GM18511 (cell line): Measurements from ENCODE around the gene CST3.
"Not testable (repeated sequence)": the region's sequence is repeated elsewhere in the genome, so short reads cannot be mapped to it uniquely, and the experiment has no call there.

ENCODE experiments used
- ATAC-seq: cut with Tn5 transposase; IDR thresholded peaks from one replicate; pipeline ENCODE4 v1.9.1; 2021; ENCODE audit warnings: mild to moderate bottlenecking, moderate library complexity; ENCODE audit not compliant: unreplicated experiment

Gene CST3

GRCh38 chr20:23644164-23644563, 6.4 kb upstream of the CST3 start:
- ATAC-seq, result no peak

GRCh38 chr20:23643659-23644058, 5.9 kb upstream of the CST3 start:
- ATAC-seq, result no peak

- ATAC-seq, result no peak
Observed at GRCh38 chr20:23641936-23642751, 4.4 kb upstream of the CST3 start.

DNA sequence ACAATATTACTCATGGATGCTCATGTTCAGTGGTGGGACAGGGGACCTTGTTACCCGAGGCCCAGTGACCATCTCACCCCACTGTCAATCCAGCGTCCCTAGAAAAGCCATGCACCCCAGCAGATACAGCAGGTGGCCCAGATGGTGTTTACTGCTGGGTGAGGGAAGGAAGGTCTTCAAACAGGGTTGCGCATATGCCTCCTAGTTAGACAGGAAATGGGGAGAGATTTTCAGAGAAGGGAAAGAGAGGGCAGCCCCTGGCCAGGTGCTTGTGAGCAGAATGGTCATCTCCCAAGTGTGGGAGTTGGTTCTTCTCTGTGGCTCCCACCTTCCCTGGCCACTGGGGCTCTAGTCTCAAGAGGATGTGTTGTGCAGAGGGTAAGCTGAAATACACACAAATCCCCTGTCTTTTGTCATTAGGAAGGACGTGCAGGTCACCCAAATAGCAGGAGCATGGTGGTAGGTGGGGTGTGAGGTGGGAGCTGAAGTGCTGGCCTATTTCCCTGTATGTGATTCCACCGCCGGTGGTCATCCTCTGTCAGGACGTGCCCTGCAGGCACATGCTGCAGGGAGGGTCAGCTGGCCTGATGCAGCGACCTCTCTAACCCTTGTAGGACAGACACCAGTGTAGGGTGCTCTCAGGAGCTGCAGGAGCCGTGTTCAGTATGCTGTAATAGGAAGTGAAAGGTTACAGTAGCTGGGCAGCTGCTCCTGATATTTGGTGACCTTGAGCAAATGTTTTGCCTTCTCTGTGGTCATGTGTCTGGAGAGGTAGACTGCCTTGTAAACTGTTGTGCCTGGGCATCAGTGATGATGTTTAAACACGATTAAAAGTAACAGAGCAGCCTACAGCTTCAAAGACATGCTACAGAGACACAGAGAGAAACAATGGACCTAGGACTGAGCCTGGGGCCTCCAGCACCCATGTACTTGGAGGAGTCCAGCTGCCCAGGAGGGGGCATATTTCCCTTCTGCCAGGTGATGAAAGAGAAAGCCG, 3.2 kb upstream of the CST3 start:
- peak; percentile 36 for ATAC-seq

DNA sequence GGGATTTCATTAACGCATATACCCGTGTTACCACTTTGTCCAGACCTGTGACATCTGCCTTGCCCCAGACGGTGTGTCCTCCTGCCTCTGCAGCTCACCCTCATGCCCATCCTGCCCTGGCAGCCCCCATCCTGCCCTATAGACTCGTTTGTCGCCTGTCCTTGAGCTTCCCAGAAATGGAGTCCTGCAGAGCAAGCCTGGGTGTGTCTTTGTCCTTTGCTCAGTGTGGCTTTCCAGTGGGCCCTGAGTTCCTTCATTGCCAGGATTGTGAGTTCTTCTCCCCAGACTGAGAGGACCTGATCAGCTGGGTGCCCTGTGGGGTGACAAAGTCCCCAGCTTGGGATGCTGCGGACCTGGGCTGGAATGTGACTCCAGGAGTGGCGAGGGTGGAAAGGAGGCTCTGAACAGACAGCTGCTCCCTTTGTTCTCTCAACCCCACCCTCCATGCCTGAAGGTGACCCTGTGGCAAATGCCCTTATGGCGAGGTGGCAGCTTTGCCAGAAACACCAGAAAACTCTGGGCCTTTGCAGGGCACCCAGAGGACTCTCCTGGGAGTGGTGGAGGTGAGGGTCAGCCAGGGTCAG, 2.4 kb upstream of the CST3 start:
- no peak for ATAC-seq

GRCh38 chr20:23639490-23639958, 1.8 kb upstream of the CST3 start:
- no peak for ATAC-seq

DNA sequence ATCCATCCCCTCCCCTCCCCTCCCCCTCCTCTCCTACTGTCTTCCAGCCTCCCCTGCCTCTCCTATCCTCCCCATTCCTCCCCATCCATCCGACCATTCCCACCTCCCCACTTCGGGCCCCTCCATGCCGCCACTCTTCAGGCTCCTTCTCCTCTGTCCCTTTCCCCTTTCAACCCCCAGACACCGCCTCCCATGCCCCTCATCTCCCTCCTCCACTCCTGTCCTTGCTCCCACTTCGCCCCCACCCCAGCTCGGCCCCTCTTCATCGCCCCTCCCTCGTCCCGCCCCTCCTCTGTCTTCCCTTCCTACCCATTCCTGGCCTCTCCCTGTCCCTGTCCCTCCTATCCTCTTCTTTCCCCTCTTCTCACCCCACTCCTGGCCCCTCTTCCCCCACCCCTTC, 554 bp upstream of the CST3 start:
- ATAC-seq, result no peak

- no peak for ATAC-seq
Observed at GRCh38 chr20:23636908-23637281, 860 bp downstream of the CST3 start.

DNA sequence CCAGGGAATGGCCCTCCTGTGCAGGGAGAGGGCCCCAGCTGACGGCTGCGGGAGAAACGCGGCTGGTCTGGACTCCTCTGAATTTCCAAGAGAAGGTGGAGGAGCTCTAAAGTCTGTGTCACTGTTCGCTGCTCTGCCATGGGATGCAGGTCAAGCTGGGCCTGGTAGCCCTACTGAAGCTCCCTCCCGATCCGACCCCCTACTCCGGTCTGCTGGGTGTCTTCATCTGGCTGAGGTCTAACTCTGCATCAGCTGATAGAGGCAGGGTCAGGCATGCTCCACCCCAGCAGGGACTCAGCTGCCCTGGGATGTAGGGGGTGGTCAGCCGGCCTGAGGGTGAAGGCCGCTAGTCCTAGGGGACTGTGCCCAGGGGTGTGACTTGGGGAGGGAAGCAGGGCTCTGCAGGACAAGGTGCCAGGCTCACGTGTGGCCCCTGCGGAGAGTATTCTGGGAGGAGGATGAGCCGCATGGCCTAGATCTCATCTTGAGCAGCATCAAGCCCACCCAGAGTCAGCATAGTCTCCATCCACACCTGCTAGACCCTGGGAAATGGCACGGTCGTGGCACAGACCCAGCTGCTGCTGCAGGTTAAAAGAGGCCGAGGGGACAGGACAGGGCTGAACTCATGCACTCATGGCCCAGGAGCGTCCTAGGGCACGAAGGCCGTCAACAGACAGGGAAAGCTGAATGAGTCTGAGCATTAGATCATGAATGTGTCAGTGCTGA, 1.4 kb downstream of the CST3 start:
- no peak for ATAC-seq

- ATAC-seq, result not testable (repeated sequence)
Observed at GRCh38 chr20:23635768-23636090, 2.0 kb downstream of the CST3 start.

DNA sequence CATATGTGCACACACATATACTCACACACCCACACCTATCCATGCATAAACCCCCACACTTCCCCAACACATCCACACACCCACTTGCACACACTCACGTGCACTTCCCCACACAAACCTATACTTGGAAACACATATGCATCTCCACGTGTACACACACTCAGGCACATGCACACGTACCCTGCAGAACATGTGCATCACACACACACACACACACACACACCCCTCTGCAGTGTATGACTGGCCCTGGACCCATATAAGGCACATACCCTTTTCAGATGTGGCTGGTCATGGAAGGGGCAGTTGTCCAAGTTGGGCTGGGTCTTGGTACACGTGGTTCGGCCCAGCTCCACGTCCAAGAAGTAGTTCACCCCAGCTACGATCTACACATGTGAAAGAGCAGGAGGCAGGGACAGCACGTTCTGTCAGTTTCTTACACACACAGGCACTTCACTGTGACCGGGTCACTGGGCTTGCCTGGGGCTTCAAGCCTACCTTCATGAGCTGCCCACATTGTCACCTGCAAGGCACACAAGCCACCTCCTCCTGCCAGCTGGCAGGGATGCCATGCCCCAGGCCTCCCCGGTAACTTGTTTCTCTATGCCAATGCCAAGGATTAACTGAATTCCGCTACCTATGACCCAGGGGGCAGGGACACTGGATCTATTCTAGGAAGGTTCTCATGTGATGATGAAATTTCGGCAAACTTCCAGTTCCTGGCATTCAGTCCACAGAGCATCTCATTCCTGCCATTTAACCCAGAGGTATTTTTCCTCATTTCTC, 2.6 kb downstream of the CST3 start:
- no peak for ATAC-seq

GRCh38 chr20:23634044-23634801, 3.5 kb downstream of the CST3 start:
- no peak for ATAC-seq

DNA sequence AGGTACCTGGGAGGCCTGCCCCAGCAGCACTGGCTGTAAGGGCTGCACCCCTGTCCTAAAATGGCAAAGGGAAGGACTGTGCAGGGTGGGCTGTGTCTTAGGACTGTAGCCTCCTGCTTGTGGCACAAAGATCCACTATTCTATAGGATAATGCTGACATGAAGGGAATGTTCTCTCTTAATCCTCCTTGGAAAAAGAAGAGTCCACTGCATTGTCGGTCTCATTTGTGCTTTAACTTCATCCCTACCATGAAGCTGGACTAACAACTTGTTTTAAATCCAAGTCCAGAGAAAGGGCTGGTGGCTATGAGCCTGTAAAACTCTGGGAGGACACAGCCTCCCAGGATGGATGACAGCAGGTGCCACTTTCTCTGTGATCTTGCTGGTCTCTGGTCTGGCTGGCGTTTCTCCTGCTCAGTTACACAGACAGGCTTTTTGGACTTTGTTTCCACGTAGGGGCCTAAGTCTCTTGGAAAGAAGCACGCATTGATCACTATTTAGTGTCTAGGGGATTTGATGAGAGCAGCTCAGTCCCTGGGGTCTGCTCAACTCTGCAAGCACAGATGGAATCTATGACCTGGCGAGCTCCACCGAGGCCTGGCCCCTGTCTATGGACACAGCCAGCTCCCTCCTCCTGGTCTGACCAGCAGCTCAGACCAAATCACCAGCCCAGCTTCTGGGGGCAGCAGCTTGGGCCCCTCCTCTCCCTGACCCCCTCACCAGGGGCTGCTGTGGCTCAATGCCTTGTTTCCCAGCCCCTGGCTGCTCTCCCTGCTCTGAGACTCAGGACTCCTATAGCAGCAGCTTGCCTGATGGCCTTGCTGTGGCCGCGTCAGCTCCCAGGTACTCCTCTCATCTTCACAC, 4.8 kb downstream of the CST3 start:
- no peak for ATAC-seq

GRCh38 chr20:23631981-23632710, 5.6 kb downstream of the CST3 start:
- no peak for ATAC-seq

- no peak for ATAC-seq
Observed at GRCh38 chr20:23631226-23631822, 6.4 kb downstream of the CST3 start.

GRCh38 chr20:23630392-23630849, 7.3 kb downstream of the CST3 start:
- ATAC-seq, result no peak
